H9 (cell line): ENCODE measurements around the gene ATF4. TPM values are rescaled to one million over a fixed set of nuclear protein-coding genes. Genes with fewer than 3 reads are reported as not detected.

Experiments used
- DNase-seq: peaks from one replicate; pipeline ENCODE4 v3.0.0-alpha.2; 2017
- H2AFZ ChIP-seq: one replicate; pipeline ENCODE4 v1.6.1; 2013; ENCODE audit warnings: mild to moderate bottlenecking, low read length, control low read depth, moderate library complexity
- H2AK5ac ChIP-seq: 2 replicates; pipeline ENCODE4 v1.6.1; 2013; ENCODE audit warnings: low read length, control low read depth, mixed read lengths; ENCODE audit not compliant: insufficient read length
- H2BK120ac ChIP-seq: one replicate; pipeline ENCODE4 v1.6.1; 2013; ENCODE audit warnings: low read depth, mild to moderate bottlenecking, low read length, control low read depth, inconsistent platforms; ENCODE audit not compliant: poor library complexity, severe bottlenecking
- H2BK12ac ChIP-seq: 2 replicates; pipeline ENCODE4 v1.6.1; 2013; ENCODE audit warnings: low read length, control low read depth, mixed read lengths, low read depth; ENCODE audit not compliant: insufficient read length
- H2BK15ac ChIP-seq: 2 replicates; pipeline ENCODE4 v1.6.1; 2013; ENCODE audit warnings: low read depth, low read length, control low read depth
- H2BK20ac ChIP-seq: one replicate; pipeline ENCODE4 v1.6.1; 2013; ENCODE audit warnings: low read depth, mild to moderate bottlenecking, low read length, control low read depth, inconsistent platforms; ENCODE audit not compliant: poor library complexity, severe bottlenecking
- H2BK5ac ChIP-seq: 2 replicates; pipeline ENCODE4 v1.6.1; 2013; ENCODE audit warnings: low read length, control low read depth, mixed read lengths; ENCODE audit not compliant: insufficient read length
- H3K14ac ChIP-seq: 2 replicates; pipeline ENCODE4 v1.6.1; 2013; ENCODE audit warnings: low read length, control low read depth; ENCODE audit not compliant: insufficient read depth
- H3K18ac ChIP-seq: 2 replicates; pipeline ENCODE4 v1.6.1; 2013; ENCODE audit warnings: low read depth, mild to moderate bottlenecking, mixed read lengths, low read length, control low read depth; ENCODE audit not compliant: insufficient read length
- H3K23ac ChIP-seq: 2 replicates; pipeline ENCODE4 v1.6.1; 2013; ENCODE audit warnings: low read length, control low read depth, mixed read lengths, low read depth; ENCODE audit not compliant: insufficient read length
- H3K23me2 ChIP-seq: 2 replicates; pipeline ENCODE4 v1.6.1; 2013; ENCODE audit warnings: low read depth, mild to moderate bottlenecking, mixed read lengths, low read length, control low read depth; ENCODE audit not compliant: insufficient read length, poor library complexity, severe bottlenecking
- H3K27ac ChIP-seq: 2 replicates; pipeline ENCODE4 v1.5.1; 2013; ENCODE audit warnings: low read length, control low read depth, mixed read lengths, low read depth; ENCODE audit not compliant: insufficient read length
- H3K27me3 ChIP-seq: 2 replicates; pipeline ENCODE4 v1.6.1; 2013; ENCODE audit warnings: low read length, control low read depth, inconsistent platforms; ENCODE audit not compliant: insufficient read depth
- H3K4ac ChIP-seq: 2 replicates; pipeline ENCODE4 v1.6.1; 2013; ENCODE audit warnings: low read depth, mild to moderate bottlenecking, control low read depth, inconsistent platforms, low read length, moderate library complexity
- H3K4me1 ChIP-seq: 2 replicates; pipeline ENCODE4 v1.6.1; 2013; ENCODE audit warnings: low read length, control low read depth, inconsistent platforms; ENCODE audit not compliant: insufficient read depth
- H3K4me2 ChIP-seq: 2 replicates; pipeline ENCODE4 v1.6.1; 2013; ENCODE audit warnings: low read length, control low read depth, mixed read lengths; ENCODE audit not compliant: insufficient read length, insufficient read depth
- H3K56ac ChIP-seq: 2 replicates; pipeline ENCODE4 v1.6.1; 2013; ENCODE audit warnings: low read depth, mild to moderate bottlenecking, mixed read lengths, low read length, control low read depth; ENCODE audit not compliant: insufficient read length
- H3K79me1 ChIP-seq: 2 replicates; pipeline ENCODE4 v1.6.1; 2013; ENCODE audit warnings: low read depth, mild to moderate bottlenecking, moderate library complexity, low read length, control low read depth, inconsistent platforms; ENCODE audit not compliant: insufficient read depth, poor library complexity, severe bottlenecking
- H3K79me2 ChIP-seq: 2 replicates; pipeline ENCODE4 v1.6.1; 2013; ENCODE audit warnings: low read length, control low read depth, inconsistent platforms; ENCODE audit not compliant: insufficient read depth
- H3K9ac ChIP-seq: 2 replicates; pipeline ENCODE4 v1.6.1; 2013; ENCODE audit warnings: low read length, control low read depth, mixed read lengths; ENCODE audit not compliant: insufficient read length; ENCODE audit errors: extremely low read depth
- H3K9me3 ChIP-seq: one replicate; pipeline ENCODE4 v1.6.1; 2013; ENCODE audit warnings: low read depth, low read length, inconsistent platforms; ENCODE audit not compliant: control insufficient read depth
- H3T11ph ChIP-seq: one replicate; pipeline ENCODE4 v1.6.1; 2013; ENCODE audit warnings: mild to moderate bottlenecking, low read length, control low read depth, inconsistent platforms
- H4K20me1 ChIP-seq: one replicate; pipeline ENCODE4 v1.6.1; 2013; ENCODE audit not compliant: control insufficient read depth, insufficient read length, insufficient read depth
- H4K5ac ChIP-seq: 2 replicates; pipeline ENCODE4 v1.6.1; 2013; ENCODE audit warnings: low read depth, mild to moderate bottlenecking, mixed read lengths, low read length, control low read depth; ENCODE audit not compliant: insufficient read length
- H4K8ac ChIP-seq: replicated peaks from 2 replicates; pipeline ENCODE4 v1.6.1; 2013; ENCODE audit warnings: low read length, control low read depth, mixed read lengths, low read depth; ENCODE audit not compliant: insufficient read length
- H4K91ac ChIP-seq: 2 replicates; pipeline ENCODE4 v1.6.1; 2013; ENCODE audit warnings: low read depth, mild to moderate bottlenecking, moderate library complexity, mixed read lengths, low read length, control low read depth; ENCODE audit not compliant: insufficient read length
- H3K27ac Mint-ChIP-seq, 3 experiments: 2 replicates in 2 of 3; 3 replicates in 1 of 3; pipeline ENCODE4 v1.8.0; 2020 to 2021; ENCODE audit warnings: mixed read lengths in 3 of 3, mild to moderate bottlenecking in 1 of 3, moderate library complexity in 1 of 3
- H3K27me3 Mint-ChIP-seq: 2 replicates; pipeline ENCODE4 v1.8.0; 2021; ENCODE audit warnings: low read depth, mild to moderate bottlenecking, moderate library complexity, mixed read lengths
- H3K36me3 Mint-ChIP-seq, 3 experiments: 2 replicates in 2 of 3; 3 replicates in 1 of 3; pipeline ENCODE4 v1.8.0; 2020 to 2021; ENCODE audit warnings: low read depth in 3 of 3, mixed read lengths in 3 of 3; ENCODE audit not compliant: insufficient read depth in 1 of 3
- H3K4me1 Mint-ChIP-seq, 2 experiments: 2 replicates each; pipeline ENCODE4 v1.8.0; 2020; ENCODE audit warnings: mixed read lengths in 2 of 2
- H3K4me3 Mint-ChIP-seq, 2 experiments: 2 replicates in 1 of 2; 3 replicates in 1 of 2; pipeline ENCODE4 v1.8.0; 2020 to 2021; ENCODE audit warnings: mild to moderate bottlenecking in 2 of 2, mixed read lengths in 2 of 2, moderate library complexity in 1 of 2
- H3K9me3 Mint-ChIP-seq, 2 experiments: 2 replicates in 1 of 2; 3 replicates in 1 of 2; pipeline ENCODE4 v1.8.0; 2020; ENCODE audit warnings: mild to moderate bottlenecking in 2 of 2, mixed read lengths in 2 of 2, moderate library complexity in 1 of 2
- WGBS: extraction: QIAGEN DNeasy Blood & Tissue Kit; methylation state at CpG from one replicate; pipeline ENCODE4 v1.1.7; 2013; ENCODE audit warnings: missing lambda C conversion rate, low lambda C conversion rate, mixed read lengths; ENCODE audit not compliant: insufficient read length; ENCODE audit errors: extremely low coverage; 5-methylcytosine and 5-hydroxymethylcytosine counted together
- total RNA-seq: library from RNA; stranded (reverse); gene quantifications from 2 replicates; pipeline ENCODE4 v1.2.1, GENCODE V29; 2021
- TF ChIP-seq, protein P1 (sequence below): fragments of 200-600 bp; sonication (generic); conservative IDR thresholded peaks from 3 replicates; pipeline ENCODE4 v1.8.0; 2021; ENCODE audit warnings: antibody characterized with exemption, mild to moderate bottlenecking

The ATF4 gene
- total RNA-seq, 1 experiment from 2014 or later, result 455 TPM

DNA sequence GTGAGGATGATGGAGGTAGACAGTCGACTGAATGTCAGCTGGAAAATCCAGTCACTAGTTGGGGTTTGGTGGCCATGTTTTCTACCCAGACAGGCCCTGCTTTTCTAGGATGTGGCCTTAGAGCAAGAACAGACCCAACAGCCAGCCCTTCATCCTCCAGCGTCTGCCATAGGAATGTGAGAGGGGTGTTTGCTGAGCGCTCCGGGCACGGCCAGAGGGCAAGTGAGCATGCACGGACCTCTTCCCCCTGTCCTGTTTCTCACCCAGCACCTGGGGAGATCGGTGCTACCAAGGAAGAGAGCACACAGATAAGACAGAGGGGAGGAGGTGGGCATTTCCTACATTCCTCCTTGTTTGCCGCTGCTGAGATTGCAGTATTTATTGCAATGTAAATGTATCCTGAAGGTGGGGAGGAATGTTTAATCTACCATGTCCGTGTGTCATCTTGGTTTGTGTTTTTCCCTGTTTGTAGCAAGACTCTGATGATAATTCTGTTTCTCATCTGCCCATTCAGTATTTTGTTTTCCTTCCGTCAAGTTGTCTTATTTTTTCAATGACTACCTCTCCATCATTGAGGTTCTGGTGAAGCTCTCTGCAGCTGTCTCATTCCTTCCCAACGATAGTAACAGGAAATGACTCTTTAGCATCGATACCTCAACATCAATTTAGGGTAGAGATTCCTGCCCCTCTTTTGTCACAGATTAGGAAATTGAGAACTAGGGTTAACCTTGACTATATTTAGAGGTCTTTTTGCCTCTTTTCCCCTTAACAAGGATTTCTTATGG, 4.9 kb upstream of the ATF4 start:
- no CpG with 5 or more reads among the region's 12 CpGs for WGBS
- H3K56ac ChIP-seq, result no peak overlapping the region
- Mint-ChIP-seq H3K36me3 (peaks cover 47 to 73% (median 57%) of the 10 kb centered on the region in 3 experiments), H3K4me3 (no peak overlapping the region), H3K27me3 (peaks cover 89% of the 10 kb centered on the region), H3K9me3 (peaks cover 0 to 2% of the 10 kb centered on the region in 2 experiments; a peak in 4 of 5 replicates), H3K4me1 (peaks cover 12% of the 10 kb centered on the region in 2 experiments), H3K27ac (no peak overlapping the region)
- H3K23me2 ChIP-seq, result peaks cover 7% of the 10 kb centered on the region
- H3T11ph ChIP-seq, result no peak overlapping the region
- H3K14ac ChIP-seq, result no peak overlapping the region
- no peak overlapping the region for H3K9ac ChIP-seq
- H2BK5ac ChIP-seq, result no peak overlapping the region
- no peak for DNase-seq
- no peak overlapping the region for H3K18ac ChIP-seq
- no peaks in the 10 kb centered on the region; the same call in 1 of the 2 replicates for H3K4me1 ChIP-seq
- H4K20me1 ChIP-seq, result no peaks in the 10 kb centered on the region
- H2AK5ac ChIP-seq, result no peak overlapping the region
- H2BK12ac ChIP-seq, result no peak overlapping the region
- H3K4ac ChIP-seq, result no peak overlapping the region
- H2BK120ac ChIP-seq, result no peak overlapping the region
- no peaks in the 10 kb centered on the region for H3K9me3 ChIP-seq
- H4K5ac ChIP-seq, result no peak overlapping the region
- no peak overlapping the region for H4K8ac ChIP-seq
- TF ChIP-seq, protein P1, sequence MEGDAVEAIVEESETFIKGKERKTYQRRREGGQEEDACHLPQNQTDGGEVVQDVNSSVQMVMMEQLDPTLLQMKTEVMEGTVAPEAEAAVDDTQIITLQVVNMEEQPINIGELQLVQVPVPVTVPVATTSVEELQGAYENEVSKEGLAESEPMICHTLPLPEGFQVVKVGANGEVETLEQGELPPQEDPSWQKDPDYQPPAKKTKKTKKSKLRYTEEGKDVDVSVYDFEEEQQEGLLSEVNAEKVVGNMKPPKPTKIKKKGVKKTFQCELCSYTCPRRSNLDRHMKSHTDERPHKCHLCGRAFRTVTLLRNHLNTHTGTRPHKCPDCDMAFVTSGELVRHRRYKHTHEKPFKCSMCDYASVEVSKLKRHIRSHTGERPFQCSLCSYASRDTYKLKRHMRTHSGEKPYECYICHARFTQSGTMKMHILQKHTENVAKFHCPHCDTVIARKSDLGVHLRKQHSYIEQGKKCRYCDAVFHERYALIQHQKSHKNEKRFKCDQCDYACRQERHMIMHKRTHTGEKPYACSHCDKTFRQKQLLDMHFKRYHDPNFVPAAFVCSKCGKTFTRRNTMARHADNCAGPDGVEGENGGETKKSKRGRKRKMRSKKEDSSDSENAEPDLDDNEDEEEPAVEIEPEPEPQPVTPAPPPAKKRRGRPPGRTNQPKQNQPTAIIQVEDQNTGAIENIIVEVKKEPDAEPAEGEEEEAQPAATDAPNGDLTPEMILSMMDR, result no peak
- no peak overlapping the region for H2BK15ac ChIP-seq
- H2BK20ac ChIP-seq, result no peak overlapping the region
- H3K27ac ChIP-seq, result no peak overlapping the region
- H3K23ac ChIP-seq, result no peak overlapping the region
- H3K79me2 ChIP-seq, result no peaks in the 10 kb centered on the region; the same call in 1 of the 2 replicates
- H3K4me2 ChIP-seq, result no peak overlapping the region
- no peak overlapping the region for H4K91ac ChIP-seq
- no peak overlapping the region for H2AFZ ChIP-seq
- H3K79me1 ChIP-seq, result no peaks in the 10 kb centered on the region
- peaks cover 12% of the 10 kb centered on the region; the same call in 1 of the 2 replicates for H3K27me3 ChIP-seq
